ENCODE results near the gene MLX.

DNA sequence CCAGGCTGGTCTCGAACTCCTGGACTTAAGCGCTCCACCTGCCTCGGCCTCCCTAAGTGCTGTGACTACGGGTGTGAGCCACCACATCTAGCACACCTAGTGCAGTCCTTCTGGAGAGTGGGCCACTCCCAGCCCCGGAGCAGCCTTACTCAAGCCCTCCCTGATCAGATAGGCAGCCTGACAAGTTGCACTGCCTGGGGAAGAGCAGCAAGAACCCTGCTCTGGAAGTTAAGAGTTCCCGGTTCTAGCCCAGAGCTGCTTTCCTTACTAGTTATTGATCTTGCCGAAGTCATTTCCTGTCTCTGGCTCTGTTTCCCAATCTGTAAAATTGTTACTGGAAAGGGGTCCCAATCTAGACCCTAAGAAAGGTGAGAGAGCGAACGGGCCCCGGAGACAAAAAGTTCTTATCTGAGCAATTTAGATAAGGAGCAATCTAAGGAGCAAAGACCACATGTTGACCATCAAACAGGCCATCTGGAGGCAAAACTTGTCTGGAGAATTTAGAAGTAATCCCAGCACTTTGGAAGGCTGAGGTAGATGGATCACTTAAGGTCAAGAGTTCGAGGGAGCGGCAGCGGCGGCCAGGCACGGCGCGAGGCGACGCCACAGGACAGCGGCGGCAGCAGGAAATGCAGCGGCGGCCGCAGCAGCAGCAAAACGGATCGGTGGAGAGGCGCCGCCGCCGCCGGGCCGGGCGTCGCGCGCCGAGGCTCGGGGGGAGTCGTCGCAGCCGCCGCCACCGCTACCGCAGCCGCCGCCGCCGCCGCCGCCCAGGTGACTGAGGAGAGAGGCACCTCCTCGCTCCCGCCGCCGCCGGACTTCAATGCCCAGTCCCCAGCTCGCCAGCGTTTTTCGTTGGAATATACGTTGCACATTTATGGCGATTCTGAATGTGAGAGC lies 35.2 kb upstream of the MLX start:
- TF ChIP-seq, protein P1, sequence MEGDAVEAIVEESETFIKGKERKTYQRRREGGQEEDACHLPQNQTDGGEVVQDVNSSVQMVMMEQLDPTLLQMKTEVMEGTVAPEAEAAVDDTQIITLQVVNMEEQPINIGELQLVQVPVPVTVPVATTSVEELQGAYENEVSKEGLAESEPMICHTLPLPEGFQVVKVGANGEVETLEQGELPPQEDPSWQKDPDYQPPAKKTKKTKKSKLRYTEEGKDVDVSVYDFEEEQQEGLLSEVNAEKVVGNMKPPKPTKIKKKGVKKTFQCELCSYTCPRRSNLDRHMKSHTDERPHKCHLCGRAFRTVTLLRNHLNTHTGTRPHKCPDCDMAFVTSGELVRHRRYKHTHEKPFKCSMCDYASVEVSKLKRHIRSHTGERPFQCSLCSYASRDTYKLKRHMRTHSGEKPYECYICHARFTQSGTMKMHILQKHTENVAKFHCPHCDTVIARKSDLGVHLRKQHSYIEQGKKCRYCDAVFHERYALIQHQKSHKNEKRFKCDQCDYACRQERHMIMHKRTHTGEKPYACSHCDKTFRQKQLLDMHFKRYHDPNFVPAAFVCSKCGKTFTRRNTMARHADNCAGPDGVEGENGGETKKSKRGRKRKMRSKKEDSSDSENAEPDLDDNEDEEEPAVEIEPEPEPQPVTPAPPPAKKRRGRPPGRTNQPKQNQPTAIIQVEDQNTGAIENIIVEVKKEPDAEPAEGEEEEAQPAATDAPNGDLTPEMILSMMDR (IDR thresholded peaks at IDR 0.05), result peak; percentile 36 to 58 (median 48)
- no peak for TF ChIP-seq POLR2A (IDR thresholded peaks at IDR 0.05)
- peak in 1 of 3 donors; percentile 54 for TF ChIP-seq POLR2AphosphoS5 (IDR thresholded peaks at IDR 0.05)

Data from transverse colon (tissue), 4 donors.